NOMO-1 treated with DMSO at 0.1 percent for 48 hours (cell line): Measurements from ENCODE around the gene RASEF.
A peak's percentile ranks its signal among the peaks of the same experiment; 100 is the strongest.
"Not testable (repeated sequence)": the region's sequence is repeated elsewhere in the genome, so short reads cannot be mapped to it uniquely, and the experiment has no call there.

Experiments
- DNase-seq: peaks from one replicate; lab custom pipeline; 2025; ENCODE audit not compliant: unreplicated experiment; lab: John Stamatoyannopoulos, UW

Gene RASEF

DNA sequence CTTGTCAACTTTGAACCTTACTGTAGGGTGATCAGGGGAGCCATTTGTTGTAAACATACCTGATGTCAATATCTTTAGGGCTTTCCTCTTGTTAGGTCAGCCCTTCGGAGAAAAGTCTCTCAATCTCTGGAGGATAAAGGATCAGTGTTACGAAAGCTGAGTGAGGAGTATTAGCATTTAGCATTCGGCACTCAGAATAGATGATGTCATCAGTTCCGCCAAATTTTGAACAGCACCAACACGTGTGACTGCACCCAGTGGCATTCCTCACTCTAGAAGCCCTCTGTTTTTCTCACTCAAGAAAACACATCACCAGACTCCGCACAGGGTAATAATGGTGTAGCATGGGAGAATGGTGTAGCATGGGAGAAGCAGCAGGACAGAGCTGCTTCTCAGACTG, 87.8 kb downstream of the RASEF start:
- no peak for DNase-seq

DNA sequence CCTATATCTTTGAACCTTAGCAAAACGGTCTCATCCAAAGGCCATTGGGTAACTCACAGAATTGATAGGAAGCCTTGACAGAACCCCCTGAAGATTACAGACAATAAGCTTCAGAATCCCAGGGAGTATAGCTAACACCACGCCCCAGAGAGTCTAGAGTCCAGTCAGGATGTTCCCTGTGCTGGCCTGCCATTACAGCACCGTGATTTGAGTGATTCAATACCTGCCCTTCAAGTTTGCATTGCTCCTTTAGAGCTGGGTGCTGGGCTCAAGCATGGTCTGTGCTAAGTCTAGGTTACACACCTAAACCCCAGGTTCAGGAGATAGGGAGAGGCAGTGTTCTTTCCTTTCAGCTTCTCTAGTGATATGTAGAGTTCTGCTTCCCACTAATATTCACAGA, 90.5 kb downstream of the RASEF start:
- no peak for DNase-seq

DNA sequence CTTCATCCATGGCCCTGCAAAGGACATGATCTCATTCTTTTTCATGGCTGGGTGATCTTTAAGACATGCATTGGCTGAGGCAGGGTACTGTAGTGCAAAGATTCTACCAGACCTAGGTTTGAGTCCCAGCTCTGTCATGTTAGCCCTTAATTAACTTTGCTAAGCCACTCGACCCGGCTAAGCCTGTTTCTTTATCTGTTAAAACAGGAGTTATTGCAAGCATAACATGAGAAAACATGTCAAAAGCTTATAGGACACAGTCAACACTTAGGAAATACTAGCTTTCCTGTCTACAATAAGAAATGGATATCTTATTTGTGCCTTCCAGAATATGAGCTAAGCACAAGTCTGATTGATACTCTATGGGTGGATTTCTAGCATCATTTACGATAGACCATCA, 92.6 kb downstream of the RASEF start:
- no peak for DNase-seq

DNA sequence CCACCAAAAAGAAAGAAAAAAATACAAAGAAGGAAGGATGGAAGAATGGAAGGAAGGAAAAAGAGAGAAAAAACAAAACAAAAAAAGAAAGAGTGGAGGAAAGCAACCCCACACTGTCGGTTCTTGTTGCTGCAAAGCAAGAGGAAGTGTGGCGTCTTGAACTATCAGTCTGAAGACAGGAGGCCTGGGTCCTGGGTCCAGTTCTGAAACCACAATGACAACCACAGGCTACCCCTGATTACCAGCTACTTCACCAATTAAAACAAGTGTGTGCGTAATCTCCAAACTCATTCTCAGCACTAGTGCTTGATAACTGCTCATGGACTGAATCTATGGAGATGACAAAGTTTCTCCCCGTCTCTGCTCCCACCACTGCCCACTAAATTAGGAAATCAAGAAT, 93.7 kb downstream of the RASEF start:
- no peak for DNase-seq

DNA sequence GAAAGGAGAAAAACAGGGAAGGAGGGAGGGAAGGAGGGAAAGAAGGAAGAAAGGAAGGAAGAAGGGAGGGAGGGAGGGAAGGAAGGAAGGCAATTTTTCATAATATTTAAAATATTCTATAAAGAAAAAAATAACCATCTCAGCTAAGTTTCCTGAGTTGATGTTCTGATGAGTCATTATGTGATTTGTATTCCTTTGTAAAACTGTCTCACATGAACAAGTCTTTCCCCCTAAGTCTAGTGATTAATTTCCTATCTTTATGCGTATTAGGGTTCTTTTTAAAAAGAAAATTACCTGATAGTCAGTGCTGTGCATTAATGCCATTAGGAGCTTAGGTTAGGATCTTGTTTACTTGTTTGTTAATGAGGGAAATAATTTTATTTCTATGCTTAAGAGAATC, 94.1 kb downstream of the RASEF start:
- DNase-seq: no peak

DNA sequence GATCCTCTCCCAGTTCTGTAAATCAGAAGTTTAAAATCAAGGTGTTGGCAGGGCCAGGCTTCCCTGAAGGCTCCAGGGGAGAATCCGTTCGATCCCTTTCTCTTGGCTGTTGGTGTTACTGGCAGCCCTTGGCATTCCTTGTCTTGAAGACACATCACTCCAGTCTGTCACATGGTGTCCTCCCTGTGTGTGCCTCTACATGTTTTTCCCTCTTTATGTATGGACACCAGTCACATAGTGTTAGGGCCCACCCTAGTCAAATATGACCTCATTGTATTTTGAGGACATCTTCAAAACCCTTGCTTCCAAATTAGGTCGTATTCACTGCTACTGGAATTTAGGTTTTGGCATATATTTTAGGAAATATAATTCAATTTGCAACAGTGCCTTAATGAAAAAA, 94.6 kb downstream of the RASEF start:
- no peak for DNase-seq

DNA sequence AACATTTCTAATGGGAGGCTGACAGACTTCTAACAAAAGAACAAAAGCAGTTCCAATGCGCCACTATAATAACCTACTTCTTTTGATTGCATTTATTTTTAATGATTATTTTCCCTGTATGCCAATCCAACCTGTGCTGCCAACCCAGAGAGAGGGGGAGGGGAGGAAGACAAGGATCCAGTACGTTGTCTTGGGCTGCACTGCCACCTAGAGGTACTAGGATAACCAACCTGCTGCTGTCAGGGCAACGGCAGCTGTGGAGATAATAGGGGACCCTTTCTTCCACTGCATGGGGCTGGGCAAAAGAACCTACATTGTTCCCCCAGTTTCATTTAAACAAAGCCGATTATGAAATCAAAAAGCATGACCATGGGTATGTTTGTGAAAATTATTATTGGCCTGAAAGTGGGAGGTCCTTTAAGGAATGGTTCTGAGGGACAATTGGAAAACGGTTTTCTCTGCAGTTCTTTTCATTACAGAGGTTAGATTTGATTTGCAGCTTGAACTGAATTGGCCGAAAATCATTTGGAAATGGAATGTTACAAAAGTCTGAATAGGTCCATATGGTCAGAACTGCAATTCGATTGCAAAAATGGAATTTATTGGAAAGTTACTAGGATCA, 101.3 kb downstream of the RASEF start:
- peak; percentile 29 for DNase-seq

DNA sequence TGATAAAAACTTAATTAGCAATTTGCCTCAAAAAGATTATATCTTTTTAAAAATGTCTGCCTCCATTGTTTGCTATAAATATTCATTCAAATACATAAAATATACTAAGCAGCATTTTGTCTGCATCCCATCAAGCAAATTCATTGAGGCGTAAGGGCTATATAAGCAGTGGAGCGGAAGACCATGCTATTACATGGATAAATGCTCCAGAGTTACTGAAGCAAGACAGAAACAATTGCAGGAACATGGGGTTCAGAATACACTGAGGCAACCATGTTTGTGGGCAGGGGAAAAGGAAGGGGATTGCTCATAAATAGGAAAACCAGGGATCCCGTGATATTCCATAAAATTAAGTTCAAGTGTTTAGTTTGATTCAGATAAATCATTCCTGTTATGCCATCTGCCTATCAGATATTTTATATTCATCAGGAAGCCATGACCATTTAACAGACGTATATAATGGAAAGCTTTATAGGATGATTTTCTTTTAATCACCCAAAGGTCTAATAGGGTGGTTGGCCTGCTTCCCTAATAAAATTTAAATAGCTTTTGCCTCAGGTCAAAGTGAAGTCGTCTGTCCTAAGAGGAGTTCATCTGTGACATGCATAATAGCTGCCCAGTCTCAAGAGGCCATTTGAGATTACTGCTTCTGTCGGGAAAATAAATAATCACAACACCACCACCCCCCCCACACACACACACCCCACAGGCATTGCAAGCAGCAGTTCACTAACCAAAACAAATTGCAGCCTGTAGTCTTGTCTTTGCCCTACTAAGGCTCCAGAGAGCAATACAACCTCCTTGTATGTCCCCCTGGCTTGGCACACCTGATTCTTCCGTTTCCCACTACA, 105.2 kb downstream of the RASEF start:
- no peak for DNase-seq

DNA sequence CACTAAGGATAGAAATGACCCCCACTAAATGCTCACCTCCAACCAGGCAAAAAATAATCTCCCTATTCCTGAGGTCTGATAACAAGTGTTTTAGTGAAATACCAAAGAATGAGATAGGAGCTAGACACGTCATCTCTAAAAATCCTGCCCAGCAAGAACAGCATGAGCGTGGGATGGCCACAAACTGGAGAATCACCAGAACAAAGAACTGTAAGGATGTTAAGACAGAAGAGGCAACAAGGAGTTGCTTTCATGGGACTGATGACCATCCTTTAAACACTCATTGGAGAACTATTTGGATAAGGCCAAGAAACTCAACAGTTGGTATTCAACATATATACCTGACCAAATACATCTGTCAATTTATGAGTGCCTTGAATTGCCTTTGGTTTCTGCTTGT, 113.7 kb downstream of the RASEF start:
- no peak for DNase-seq

DNA sequence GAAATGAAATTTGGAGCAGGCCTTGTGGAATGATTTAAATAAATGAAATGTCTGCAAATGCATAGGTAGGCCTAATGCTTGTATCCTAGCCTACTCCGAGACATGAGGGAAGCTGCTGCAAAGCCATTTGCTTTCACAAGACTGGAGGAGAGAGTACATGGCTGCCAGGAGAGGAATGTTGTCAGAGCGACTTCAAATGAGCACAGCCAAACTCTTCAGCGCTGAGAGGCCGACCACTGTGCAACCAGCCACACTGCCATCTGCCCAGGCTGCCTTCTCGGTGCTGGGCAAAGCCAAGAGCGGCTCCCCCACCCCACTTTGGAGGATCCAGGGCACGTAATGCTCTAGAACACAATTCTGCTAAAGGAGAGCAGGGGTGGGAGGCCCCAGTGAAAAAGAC, 122.6 kb downstream of the RASEF start:
- DNase-seq: no peak

DNA sequence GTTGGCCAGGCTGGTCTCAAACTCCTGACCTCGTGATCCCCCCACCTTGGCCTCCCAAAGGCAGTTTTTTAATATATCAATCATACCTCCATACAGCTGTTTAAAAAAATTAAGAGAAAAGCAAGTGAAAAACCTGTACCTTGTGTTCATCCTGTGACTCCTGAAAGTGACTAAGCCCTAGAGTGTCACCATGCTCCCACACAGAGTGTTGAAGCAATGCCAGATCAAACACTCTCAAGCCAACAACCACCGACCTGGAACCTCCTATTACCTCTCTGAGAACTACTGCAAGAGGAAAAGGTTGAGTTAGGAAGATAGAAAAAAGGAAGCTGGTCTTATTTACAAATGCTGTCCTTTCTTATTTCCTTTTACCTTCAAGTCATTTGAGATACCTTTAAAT, 123.5 kb downstream of the RASEF start:
- DNase-seq: no peak

DNA sequence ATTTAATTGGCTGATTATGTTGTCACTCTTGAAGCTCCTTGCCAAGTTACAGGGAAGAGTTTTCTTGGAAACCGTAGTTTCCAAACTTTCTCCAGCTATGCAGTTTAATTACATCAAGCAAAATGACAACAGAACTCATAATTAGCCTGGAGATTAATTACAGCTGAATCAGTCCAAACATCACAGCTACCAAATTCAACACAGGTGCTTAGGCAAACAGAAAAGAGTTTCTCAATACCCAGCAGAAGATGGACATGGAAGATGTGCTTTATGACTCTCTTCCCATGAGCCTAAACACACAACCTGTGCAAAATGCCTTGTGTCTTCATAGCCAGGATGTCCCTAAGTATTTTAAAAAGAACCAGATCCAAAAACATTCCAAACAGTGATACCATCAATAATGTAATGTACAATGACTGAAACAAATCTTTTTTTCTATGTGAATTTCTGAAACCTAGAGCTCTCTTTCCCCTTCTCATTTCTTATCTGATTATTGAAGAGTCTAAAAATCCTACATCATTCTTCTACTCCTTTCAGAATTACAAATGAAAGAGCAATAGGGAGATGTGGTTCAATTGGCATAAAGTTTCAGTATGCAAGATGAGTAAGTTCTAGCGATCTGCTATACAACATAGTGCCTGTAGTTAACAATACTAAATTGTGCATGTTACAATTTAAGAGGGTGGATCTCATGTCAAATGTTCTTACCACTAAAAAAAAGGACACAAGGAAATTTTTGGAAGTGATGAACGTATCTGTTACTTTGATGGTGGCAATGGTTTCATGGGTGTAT, 124.3 kb downstream of the RASEF start:
- no peak for DNase-seq

DNA sequence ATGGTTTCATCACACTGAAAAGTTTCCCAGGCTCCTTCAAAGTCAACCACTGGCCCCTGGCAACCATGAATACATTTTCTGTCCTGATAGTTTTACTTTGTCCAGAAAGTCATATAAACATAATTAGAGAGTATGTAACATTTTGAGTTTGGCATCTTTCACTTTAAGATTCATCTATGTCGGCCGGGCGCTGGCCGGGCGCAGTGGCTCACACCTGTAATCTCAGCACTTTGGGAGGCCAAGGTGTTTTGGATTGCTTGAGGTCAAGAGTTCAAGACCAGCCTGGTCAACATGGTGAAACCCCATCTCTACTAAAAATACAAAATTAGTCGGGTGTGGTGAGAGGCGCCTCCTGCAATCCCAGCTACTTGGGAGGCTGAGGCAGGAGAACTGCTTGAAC, 126.4 kb downstream of the RASEF start:
- not testable (repeated sequence) for DNase-seq

DNA sequence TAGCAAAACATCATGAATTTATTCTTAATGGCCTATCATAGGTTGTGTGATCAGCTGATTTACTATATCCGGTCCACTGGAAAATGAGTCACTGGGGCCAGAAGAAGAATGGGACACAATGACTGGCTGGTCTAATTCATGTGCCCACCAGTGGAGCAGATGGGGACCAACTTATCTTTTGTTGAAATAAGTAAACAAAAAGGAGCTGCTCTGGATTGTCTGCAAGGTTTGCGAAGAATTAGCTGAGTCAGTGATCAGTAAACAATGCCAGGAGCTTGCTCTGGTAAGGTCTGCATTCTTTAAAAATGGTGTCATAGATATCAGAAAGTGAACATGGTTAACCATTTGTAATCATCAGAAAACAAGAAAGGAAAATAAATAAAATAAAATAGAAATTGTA, 128.0 kb downstream of the RASEF start:
- no peak for DNase-seq

DNA sequence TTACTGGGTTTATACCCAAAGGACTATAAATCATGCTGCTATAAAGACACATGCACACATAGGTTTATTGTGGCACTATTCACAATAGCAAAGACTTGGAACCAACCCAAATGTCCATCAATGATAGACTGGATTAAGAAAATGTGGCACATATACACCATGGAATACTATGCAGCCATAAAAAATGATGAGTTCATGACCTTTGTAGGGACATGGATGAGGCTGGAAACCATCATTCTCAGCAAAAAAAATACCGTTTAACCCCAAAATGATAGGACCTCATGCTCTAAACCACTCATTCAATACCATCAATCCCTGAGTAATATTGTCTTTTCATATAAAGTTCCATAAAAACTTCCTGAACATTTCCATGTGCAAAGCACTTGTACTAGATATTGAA, 128.9 kb downstream of the RASEF start:
- DNase-seq: not testable (repeated sequence)

DNA sequence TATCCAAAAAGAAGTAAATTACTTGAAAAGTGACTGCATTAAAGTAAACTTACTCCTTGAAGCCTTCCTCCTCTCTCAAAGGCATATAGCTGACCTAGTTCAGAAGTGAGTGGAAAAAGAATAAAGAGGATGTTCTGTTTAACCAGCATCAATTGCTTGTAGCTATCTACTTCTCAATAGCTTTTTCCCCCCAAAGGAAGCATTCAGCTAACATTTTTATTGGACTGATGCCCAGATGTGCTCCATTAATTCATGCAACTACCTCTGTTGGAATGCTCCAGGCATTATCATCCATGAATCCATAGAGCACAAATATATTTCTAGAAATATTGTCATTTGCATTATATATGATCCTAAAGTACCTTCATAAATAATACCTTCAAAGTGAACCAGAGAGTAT, 132.8 kb downstream of the RASEF start:
- DNase-seq: no peak
